Measurements from ENCODE around the gene USP28.

Gene USP28

GRCh38 chr11:113840932-113841664 lies 34.3 kb downstream of the USP28 start:
- no peak for DNase-seq (ENCODE audit: low spot score)
- Histone ChIP-seq H3K27me3 (ENCODE audit: insufficient read depth, poor library complexity, severe bottlenecking) (no peaks in the 10 kb centered on the region), H3K4me1 (ENCODE audit: insufficient read depth, poor library complexity, severe bottlenecking) (no peaks in the 10 kb centered on the region), H3K36me3 (ENCODE audit: low read depth) (peaks cover 26% of the 10 kb centered on the region), H3K9me3 (ENCODE audit: severe bottlenecking) (no peaks in the 10 kb centered on the region), H3K4me3 (ENCODE audit: severe bottlenecking) (no peak overlapping the region), H3K27ac (ENCODE audit: poor library complexity, severe bottlenecking) (no peak overlapping the region)
- ATAC-seq (ENCODE audit: low read depth), result no peak
- TF ChIP-seq CTCF (IDR thresholded peaks at IDR 0.05; ENCODE audit: poor library complexity, severe bottlenecking), result no peak

GRCh38 chr11:113839842-113840241 lies 35.5 kb downstream of the USP28 start:
- no peak overlapping the region for H3K27ac ChIP-seq (ENCODE audit: poor library complexity, severe bottlenecking)
- H3K4me3 ChIP-seq (ENCODE audit: severe bottlenecking), result no peak overlapping the region
- no peaks in the 10 kb centered on the region for H3K9me3 ChIP-seq (ENCODE audit: severe bottlenecking)
- H3K27me3 ChIP-seq (ENCODE audit: insufficient read depth, poor library complexity, severe bottlenecking), result no peaks in the 10 kb centered on the region
- no peaks in the 10 kb centered on the region for H3K4me1 ChIP-seq (ENCODE audit: insufficient read depth, poor library complexity, severe bottlenecking)
- H3K36me3 ChIP-seq (ENCODE audit: low read depth), result peaks cover 32% of the 10 kb centered on the region
- no peak for TF ChIP-seq CTCF (IDR thresholded peaks at IDR 0.05; ENCODE audit: poor library complexity, severe bottlenecking)
- ATAC-seq (ENCODE audit: low read depth) (no peak), DNase-seq (ENCODE audit: low spot score) (no peak)

- peaks cover 50% of the 10 kb centered on the region for H3K36me3 ChIP-seq (ENCODE audit: low read depth)
- H3K4me1 ChIP-seq (ENCODE audit: insufficient read depth, poor library complexity, severe bottlenecking), result no peaks in the 10 kb centered on the region
- DNase-seq (ENCODE audit: low spot score) (no peak), ATAC-seq (ENCODE audit: low read depth) (no peak)
- H3K9me3 ChIP-seq (ENCODE audit: severe bottlenecking), result no peaks in the 10 kb centered on the region
- TF ChIP-seq CTCF (IDR thresholded peaks at IDR 0.05; ENCODE audit: poor library complexity, severe bottlenecking), result no peak
- no peaks in the 10 kb centered on the region for H3K27me3 ChIP-seq (ENCODE audit: insufficient read depth, poor library complexity, severe bottlenecking)
- no peak overlapping the region for H3K27ac ChIP-seq (ENCODE audit: poor library complexity, severe bottlenecking)
- H3K4me3 ChIP-seq (ENCODE audit: severe bottlenecking), result no peak overlapping the region
Measured at GRCh38 chr11:113838005-113838404, 37.4 kb downstream of the USP28 start.

GRCh38 chr11:113835306-113835705 lies 40.1 kb downstream of the USP28 start:
- no peak overlapping the region for H3K4me3 ChIP-seq (ENCODE audit: severe bottlenecking)
- ATAC-seq (ENCODE audit: low read depth), result no peak
- H3K27me3 ChIP-seq (ENCODE audit: insufficient read depth, poor library complexity, severe bottlenecking), result no peaks in the 10 kb centered on the region
- TF ChIP-seq CTCF (IDR thresholded peaks at IDR 0.05; ENCODE audit: poor library complexity, severe bottlenecking), result no peak
- no peak overlapping the region for H3K27ac ChIP-seq (ENCODE audit: poor library complexity, severe bottlenecking)
- H3K36me3 ChIP-seq (ENCODE audit: low read depth), result peaks cover 41% of the 10 kb centered on the region
- no peaks in the 10 kb centered on the region for H3K4me1 ChIP-seq (ENCODE audit: insufficient read depth, poor library complexity, severe bottlenecking)
- no peaks in the 10 kb centered on the region for H3K9me3 ChIP-seq (ENCODE audit: severe bottlenecking)
- no peak for DNase-seq (ENCODE audit: low spot score)

- Histone ChIP-seq H3K4me3 (ENCODE audit: severe bottlenecking) (no peak overlapping the region), H3K27me3 (ENCODE audit: insufficient read depth, poor library complexity, severe bottlenecking) (no peaks in the 10 kb centered on the region), H3K9me3 (ENCODE audit: severe bottlenecking) (no peaks in the 10 kb centered on the region), H3K4me1 (ENCODE audit: insufficient read depth, poor library complexity, severe bottlenecking) (no peaks in the 10 kb centered on the region), H3K27ac (ENCODE audit: poor library complexity, severe bottlenecking) (no peak overlapping the region), H3K36me3 (ENCODE audit: low read depth) (peaks cover 39% of the 10 kb centered on the region)
- TF ChIP-seq CTCF (IDR thresholded peaks at IDR 0.05; ENCODE audit: poor library complexity, severe bottlenecking), result no peak
- ATAC-seq (ENCODE audit: low read depth), result no peak
- no peak for DNase-seq (ENCODE audit: low spot score)
Measured at GRCh38 chr11:113833151-113833550, 42.2 kb downstream of the USP28 start.
